ENCODE data around the gene RBMS3.

DNA sequence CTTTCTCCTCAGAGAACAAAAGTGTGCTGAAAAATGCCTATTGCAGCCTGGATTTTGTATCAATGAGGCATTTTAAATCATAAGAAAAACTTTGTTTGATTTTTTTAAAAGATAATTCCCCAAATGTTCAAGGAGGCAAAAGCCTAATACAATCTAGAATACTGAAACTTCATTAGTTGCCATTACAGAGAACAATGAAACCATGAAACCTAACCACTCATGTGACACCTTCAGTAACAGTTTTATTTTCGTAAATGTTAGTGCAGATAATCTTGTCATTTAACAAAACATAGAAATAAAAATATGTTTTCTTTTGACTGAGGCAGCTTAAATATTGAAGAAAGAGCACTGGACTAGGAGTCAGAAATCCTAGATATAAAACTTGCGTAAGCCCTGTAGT lies 655.9 kb downstream of the RBMS3 start:
- TF ChIP-seq, protein P1, sequence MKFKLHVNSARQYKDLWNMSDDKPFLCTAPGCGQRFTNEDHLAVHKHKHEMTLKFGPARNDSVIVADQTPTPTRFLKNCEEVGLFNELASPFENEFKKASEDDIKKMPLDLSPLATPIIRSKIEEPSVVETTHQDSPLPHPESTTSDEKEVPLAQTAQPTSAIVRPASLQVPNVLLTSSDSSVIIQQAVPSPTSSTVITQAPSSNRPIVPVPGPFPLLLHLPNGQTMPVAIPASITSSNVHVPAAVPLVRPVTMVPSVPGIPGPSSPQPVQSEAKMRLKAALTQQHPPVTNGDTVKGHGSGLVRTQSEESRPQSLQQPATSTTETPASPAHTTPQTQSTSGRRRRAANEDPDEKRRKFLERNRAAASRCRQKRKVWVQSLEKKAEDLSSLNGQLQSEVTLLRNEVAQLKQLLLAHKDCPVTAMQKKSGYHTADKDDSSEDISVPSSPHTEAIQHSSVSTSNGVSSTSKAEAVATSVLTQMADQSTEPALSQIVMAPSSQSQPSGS (CRISPR knock-in tag; IDR thresholded peaks at IDR 0.05; ENCODE audit: borderline replicate concordance, low read depth): no peak
- TF ChIP-seq JUN (CRISPR knock-in tag; IDR thresholded peaks at IDR 0.05): no peak
- TF ChIP-seq, protein P2, sequence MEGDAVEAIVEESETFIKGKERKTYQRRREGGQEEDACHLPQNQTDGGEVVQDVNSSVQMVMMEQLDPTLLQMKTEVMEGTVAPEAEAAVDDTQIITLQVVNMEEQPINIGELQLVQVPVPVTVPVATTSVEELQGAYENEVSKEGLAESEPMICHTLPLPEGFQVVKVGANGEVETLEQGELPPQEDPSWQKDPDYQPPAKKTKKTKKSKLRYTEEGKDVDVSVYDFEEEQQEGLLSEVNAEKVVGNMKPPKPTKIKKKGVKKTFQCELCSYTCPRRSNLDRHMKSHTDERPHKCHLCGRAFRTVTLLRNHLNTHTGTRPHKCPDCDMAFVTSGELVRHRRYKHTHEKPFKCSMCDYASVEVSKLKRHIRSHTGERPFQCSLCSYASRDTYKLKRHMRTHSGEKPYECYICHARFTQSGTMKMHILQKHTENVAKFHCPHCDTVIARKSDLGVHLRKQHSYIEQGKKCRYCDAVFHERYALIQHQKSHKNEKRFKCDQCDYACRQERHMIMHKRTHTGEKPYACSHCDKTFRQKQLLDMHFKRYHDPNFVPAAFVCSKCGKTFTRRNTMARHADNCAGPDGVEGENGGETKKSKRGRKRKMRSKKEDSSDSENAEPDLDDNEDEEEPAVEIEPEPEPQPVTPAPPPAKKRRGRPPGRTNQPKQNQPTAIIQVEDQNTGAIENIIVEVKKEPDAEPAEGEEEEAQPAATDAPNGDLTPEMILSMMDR (IDR thresholded peaks at IDR 0.05): no peak
- no peak for TF ChIP-seq CREM (CRISPR knock-in tag; IDR thresholded peaks at IDR 0.05)
- no peak for TF ChIP-seq NR3C1 (CRISPR knock-in tag; conservative IDR thresholded peaks at IDR 0.05; ENCODE audit: low read depth)
- TF ChIP-seq NR2C2 (CRISPR knock-in tag; IDR thresholded peaks at IDR 0.05): no peak
- no peak for TF ChIP-seq SP1 (CRISPR knock-in tag; conservative IDR thresholded peaks at IDR 0.05)

Measured in WTC11 (cell line).